Measurements from ENCODE around the gene MAP4K4. TPM values are rescaled to one million over a fixed set of nuclear protein-coding genes. Genes with fewer than 3 reads are reported as not detected.
A peak's percentile ranks its signal among the peaks of the same experiment; 100 is the strongest.

Gene MAP4K4
- total RNA-seq, 1 experiment from 2014 or later, result 133 TPM

DNA sequence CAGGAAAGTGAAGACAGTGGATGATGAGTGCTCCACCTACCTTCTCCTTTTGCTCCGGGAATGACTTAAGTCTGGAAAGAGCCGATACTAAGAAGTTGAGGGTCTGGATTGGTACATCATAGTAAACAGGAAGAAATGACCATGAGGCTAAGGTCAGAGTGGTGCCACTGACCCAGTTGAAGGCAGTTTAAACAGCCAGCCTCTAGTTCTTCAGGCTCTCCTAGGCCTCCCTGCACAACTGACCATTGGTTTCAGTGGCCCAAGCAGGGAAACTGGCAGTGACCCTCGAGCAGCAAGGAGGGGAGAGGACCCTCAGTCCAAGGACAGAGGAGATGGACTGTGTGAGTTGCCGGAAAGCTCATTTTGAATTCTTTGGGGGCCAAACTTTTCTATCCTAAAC, 119.1 kb downstream of the MAP4K4 start:
- TF ChIP-seq, protein P1, sequence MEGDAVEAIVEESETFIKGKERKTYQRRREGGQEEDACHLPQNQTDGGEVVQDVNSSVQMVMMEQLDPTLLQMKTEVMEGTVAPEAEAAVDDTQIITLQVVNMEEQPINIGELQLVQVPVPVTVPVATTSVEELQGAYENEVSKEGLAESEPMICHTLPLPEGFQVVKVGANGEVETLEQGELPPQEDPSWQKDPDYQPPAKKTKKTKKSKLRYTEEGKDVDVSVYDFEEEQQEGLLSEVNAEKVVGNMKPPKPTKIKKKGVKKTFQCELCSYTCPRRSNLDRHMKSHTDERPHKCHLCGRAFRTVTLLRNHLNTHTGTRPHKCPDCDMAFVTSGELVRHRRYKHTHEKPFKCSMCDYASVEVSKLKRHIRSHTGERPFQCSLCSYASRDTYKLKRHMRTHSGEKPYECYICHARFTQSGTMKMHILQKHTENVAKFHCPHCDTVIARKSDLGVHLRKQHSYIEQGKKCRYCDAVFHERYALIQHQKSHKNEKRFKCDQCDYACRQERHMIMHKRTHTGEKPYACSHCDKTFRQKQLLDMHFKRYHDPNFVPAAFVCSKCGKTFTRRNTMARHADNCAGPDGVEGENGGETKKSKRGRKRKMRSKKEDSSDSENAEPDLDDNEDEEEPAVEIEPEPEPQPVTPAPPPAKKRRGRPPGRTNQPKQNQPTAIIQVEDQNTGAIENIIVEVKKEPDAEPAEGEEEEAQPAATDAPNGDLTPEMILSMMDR (conservative IDR thresholded peaks at IDR 0.05; ENCODE audit: low read depth, low read length), result no peak
- TF ChIP-seq EZH2phosphoT487 (IDR thresholded peaks at IDR 0.05; ENCODE audit: borderline replicate concordance, low read length) (no peak), EZH2 (IDR thresholded peaks at IDR 0.05; ENCODE audit: low read length, unreplicated experiment) (no peak)
- ChIA-PET POLR2A (ENCODE audit: unreplicated experiment) (no interaction called here), CTCF (no interaction called here)
- ATAC-seq (no peak), DNase-seq (no peak)
- H3K4me1 ChIP-seq (ENCODE audit: insufficient read depth, low read length), result peaks cover 44% of the 10 kb centered on the region
- H3K4me2 ChIP-seq (ENCODE audit: low read length), result no peak overlapping the region
- H4K20me1 ChIP-seq (ENCODE audit: low read length), result peaks cover 79% of the 10 kb centered on the region
- H3K9me2 ChIP-seq (replicated peaks; ENCODE audit: low read length), result no peaks in the 10 kb centered on the region
- no peak overlapping the region for H3K9ac ChIP-seq (ENCODE audit: low read length)
- H3K36me3 ChIP-seq (ENCODE audit: low read depth, low read length), result peaks cover 5% of the 10 kb centered on the region; the same call in 1 of the 2 replicates
- intact Hi-C loops (cut with micrococcal nuclease), result no loop called here
- no peaks in the 10 kb centered on the region for H3K9me3 ChIP-seq (ENCODE audit: low read length)
- H3K79me2 ChIP-seq (ENCODE audit: low read length), result peaks cover 98% of the 10 kb centered on the region
- no TSS peak for BruUV-seq (replicated peaks)
- H3K27me3 ChIP-seq (ENCODE audit: low read length), result no peaks in the 10 kb centered on the region
- no peak overlapping the region for H3K27ac ChIP-seq (ENCODE audit: low read length)
- peaks cover 6% of the 10 kb centered on the region for H3F3A ChIP-seq (ENCODE audit: low read length, unreplicated experiment)
- no peak overlapping the region for H3K4me3 ChIP-seq (ENCODE audit: low read length)
- no peak overlapping the region for H2AFZ ChIP-seq (ENCODE audit: low read length)

DNA sequence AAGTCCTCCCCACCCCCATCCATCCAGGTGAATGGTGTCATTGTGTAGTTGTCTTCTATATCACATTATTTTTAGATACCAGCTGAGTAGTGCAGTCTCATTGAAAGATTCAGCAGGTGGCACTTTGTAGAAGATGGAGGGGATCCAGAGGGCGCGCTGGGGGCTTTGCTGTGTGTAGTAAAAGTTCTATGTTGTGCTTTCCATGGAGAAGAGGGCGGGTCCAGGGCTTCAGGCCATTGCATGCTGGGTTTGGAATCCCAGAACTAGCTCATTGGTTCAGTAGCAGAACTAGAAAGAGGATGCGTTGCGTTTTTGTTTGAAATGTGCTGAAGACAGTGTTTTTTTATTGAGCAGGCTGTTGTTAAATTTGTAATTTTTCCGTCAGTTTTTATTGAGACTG, 120.0 kb downstream of the MAP4K4 start:
- Histone ChIP-seq H4K20me1 (ENCODE audit: low read length) (peaks cover 73% of the 10 kb centered on the region), H3K4me3 (ENCODE audit: low read length) (no peak overlapping the region), H2AFZ (ENCODE audit: low read length) (no peak overlapping the region), H3K9me2 (replicated peaks; ENCODE audit: low read length) (no peaks in the 10 kb centered on the region), H3K4me2 (ENCODE audit: low read length) (no peak overlapping the region), H3K36me3 (ENCODE audit: low read depth, low read length) (peaks cover 5% of the 10 kb centered on the region; the same call in 1 of the 2 replicates), H3K79me2 (ENCODE audit: low read length) (peaks cover 92% of the 10 kb centered on the region), H3K9ac (ENCODE audit: low read length) (no peak overlapping the region), H3K27ac (ENCODE audit: low read length) (no peak overlapping the region), H3K27me3 (ENCODE audit: low read length) (no peaks in the 10 kb centered on the region), H3K4me1 (ENCODE audit: insufficient read depth, low read length) (peaks cover 49% of the 10 kb centered on the region), H3K9me3 (ENCODE audit: low read length) (no peaks in the 10 kb centered on the region), H3F3A (ENCODE audit: low read length, unreplicated experiment) (peaks cover 9% of the 10 kb centered on the region)
- intact Hi-C loops (cut with micrococcal nuclease), result no loop called here
- TF ChIP-seq, protein P1 (conservative IDR thresholded peaks at IDR 0.05; ENCODE audit: low read depth, low read length), result no peak
- TF ChIP-seq EZH2phosphoT487 (IDR thresholded peaks at IDR 0.05; ENCODE audit: borderline replicate concordance, low read length) (no peak), EZH2 (IDR thresholded peaks at IDR 0.05; ENCODE audit: low read length, unreplicated experiment) (no peak)
- BruUV-seq (replicated peaks), result no TSS peak
- DNase-seq (no peak), ATAC-seq (no peak)
- POLR2A ChIA-PET (ENCODE audit: unreplicated experiment), result no interaction called here
- CTCF ChIA-PET, result no interaction called here

DNA sequence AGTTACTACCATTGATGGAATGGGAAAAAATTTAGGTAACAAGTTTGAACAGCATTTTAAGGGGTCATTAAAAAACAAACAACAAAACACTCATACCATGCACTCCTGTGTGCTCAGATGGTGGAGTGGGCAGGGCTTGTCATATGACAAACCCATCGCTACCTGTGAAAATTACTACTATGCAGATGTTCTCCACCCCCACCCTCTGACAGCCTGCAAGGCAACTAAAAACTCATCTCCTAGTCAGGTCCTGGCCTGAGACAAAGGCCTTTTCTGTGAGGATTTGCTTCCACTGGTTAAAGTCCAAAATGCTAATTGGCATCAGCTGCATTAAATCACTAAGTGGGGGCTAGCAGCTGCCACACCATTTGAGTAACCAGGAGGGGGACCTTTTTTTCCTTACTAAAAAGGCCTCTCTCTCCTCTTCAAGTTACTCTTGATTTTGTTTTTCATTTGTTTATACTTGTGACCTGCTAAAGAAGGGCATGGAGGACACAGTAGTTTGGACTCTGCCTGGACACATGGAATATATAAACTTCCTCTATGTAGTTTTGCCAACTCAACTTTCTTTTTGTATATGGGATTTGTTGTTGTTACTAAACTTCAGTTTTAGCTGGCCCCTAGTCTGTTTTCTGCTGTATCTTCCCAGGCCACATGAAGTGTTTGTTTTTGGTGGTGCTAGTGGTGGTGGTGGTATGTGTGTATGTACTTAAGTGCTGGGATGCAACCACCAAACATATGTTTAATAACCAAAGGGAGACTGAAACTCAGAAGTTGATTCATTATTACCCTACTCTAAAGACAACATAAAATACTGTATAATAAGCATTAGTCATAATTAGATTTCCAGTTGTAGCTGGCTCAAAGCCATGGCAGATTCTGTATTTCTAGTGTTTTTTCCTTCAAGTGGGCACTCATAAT, 121.3 kb downstream of the MAP4K4 start:
- Histone ChIP-seq H3K9me3 (ENCODE audit: low read length) (no peaks in the 10 kb centered on the region), H3K27ac (ENCODE audit: low read length) (peak overlapping the region; percentile 73), H2AFZ (ENCODE audit: low read length) (no peak overlapping the region), H4K20me1 (ENCODE audit: low read length) (peaks cover 78% of the 10 kb centered on the region), H3K27me3 (ENCODE audit: low read length) (no peaks in the 10 kb centered on the region), H3F3A (ENCODE audit: low read length, unreplicated experiment) (peaks cover 11% of the 10 kb centered on the region), H3K36me3 (ENCODE audit: low read depth, low read length) (peaks cover 9% of the 10 kb centered on the region; the same call in 1 of the 2 replicates), H3K9me2 (replicated peaks; ENCODE audit: low read length) (no peaks in the 10 kb centered on the region), H3K4me1 (ENCODE audit: insufficient read depth, low read length) (peaks cover 63% of the 10 kb centered on the region), H3K4me3 (ENCODE audit: low read length) (no peak overlapping the region), H3K4me2 (ENCODE audit: low read length) (peak overlapping the region; percentile 54), H3K9ac (ENCODE audit: low read length) (no peak overlapping the region), H3K79me2 (ENCODE audit: low read length) (peaks cover 93% of the 10 kb centered on the region)
- CTCF ChIA-PET, result no interaction called here
- TF ChIP-seq EZH2phosphoT487 (IDR thresholded peaks at IDR 0.05; ENCODE audit: borderline replicate concordance, low read length) (no peak), EZH2 (IDR thresholded peaks at IDR 0.05; ENCODE audit: low read length, unreplicated experiment) (no peak)
- TF ChIP-seq, protein P1 (conservative IDR thresholded peaks at IDR 0.05; ENCODE audit: low read depth, low read length), result no peak
- POLR2A ChIA-PET (ENCODE audit: unreplicated experiment), result no interaction called here
- ATAC-seq, result peak; percentile 58
- intact Hi-C loops (cut with micrococcal nuclease), result no loop called here
- no TSS peak for BruUV-seq (replicated peaks)
- DNase-seq, result peak; percentile 77

Data from PC-3 (cell line).